ENCODE data around the gene PLCG1.
A peak's percentile ranks its signal among the peaks of the same experiment; 100 is the strongest.
"Not testable (repeated sequence)": the region's sequence is repeated elsewhere in the genome, so short reads cannot be mapped to it uniquely, and the experiment has no call there.

PLCG1 gene

DNA sequence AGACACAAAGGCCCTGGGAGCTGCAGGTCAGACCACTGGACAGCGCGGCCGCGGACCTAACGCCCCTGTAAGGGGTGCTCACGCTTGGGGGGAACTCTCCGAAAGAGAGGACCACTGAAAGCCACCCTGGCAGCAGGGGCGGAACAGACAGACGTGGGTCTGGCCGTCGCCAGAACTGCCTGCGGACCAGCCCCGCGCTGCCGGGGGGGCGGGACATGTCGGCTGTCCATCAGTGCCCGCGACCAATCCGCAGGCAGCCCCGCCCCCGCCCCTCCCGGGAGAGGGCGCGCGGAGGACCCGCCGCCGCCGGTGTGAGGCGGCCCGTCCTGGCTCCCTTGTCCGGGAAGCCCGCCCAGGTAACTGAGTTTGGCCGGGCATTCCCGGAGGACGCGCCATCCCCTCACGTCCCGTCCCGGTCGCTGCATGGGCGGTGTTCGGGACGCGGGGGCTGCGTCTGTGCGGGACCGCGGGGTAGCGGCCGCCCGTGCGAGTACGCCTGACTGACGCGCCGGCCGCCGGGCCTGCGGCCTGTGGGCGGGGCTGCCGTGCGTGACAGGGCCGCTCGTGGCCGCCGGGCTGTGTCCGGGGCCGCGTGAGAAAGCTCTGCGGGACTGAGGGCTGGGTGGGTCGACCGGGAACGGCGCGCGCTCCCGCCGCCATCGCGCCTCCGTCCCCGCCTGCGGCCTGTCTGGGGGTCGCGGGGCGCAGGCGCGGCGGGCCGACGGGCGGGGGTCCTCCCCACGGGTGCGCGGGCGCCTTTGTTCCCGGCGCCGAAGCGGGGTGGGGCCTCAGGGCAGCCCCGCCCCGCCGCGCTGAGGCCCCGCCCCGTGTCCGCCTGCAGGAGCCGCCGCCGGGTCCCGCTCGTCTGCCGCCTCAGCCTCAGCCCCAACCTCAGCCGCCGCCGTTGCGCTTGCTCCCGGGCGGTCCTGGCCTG is at the start of gene PLCG1:
Gene PLCG1 (plus strand): TSS at position 864 of the 934 bp plus-strand sequence. CDS start 99 bp downstream, outside the sequence.
- peak; percentile 86 for DNase-seq

DNA sequence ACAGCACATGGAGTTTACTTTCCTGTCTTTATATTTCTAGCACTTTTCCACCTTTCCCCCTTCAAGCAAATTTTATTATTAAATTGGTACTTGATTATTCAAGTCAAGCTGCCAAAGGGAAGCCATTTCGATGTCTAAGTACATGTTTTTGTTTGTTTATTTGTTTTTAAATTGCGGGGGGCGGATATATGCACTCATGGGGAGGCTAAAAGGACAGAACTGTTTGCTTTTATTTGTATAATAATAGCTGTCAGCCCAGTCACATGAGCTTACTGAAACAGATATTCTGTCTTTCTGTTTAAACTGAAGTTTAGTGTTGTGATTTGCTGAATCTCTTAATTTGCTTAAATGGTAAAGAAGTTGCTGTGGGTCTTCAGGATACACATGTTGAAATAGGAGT is 49.6 kb upstream of the PLCG1 start:
- DNase-seq: no peak

DNA sequence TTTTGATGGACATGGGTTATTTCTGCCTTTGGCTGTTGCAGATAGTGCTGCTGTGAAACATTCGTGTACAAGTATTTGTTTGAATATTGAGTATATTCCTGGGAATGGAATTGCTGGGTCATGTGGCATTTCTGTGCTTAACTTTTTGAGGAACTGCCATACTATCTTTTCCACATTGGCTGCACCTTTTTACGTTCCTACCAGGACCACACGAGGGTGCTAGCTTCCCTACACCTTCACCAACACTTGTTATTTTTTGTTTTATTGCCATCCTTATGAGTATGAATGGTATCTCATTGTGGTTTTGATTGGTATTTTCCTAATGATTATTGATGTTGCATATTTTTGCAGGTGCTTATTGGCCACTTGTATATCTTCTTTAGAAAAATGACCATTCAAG is 47.8 kb upstream of the PLCG1 start:
- DNase-seq: no peak

DNA sequence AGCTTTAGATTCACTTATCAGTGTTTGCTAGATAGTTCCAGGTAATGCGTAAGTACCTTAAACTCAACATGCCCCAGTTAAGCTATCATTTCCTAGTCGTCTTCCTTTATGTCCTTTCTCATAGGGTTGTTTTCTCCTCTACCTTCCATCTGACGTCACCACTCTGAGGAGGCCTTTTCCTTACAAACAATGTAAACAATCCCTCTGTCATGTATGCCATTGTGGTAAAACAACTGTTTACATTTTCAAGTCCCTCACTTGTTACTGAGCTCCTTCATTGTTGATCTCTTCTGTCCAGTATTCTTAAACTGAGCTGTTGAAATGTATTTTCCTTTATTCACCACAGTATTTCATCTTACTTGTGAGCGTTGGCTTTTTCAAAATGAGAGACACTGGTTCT is 45.4 kb upstream of the PLCG1 start:
- no peak for DNase-seq

DNA sequence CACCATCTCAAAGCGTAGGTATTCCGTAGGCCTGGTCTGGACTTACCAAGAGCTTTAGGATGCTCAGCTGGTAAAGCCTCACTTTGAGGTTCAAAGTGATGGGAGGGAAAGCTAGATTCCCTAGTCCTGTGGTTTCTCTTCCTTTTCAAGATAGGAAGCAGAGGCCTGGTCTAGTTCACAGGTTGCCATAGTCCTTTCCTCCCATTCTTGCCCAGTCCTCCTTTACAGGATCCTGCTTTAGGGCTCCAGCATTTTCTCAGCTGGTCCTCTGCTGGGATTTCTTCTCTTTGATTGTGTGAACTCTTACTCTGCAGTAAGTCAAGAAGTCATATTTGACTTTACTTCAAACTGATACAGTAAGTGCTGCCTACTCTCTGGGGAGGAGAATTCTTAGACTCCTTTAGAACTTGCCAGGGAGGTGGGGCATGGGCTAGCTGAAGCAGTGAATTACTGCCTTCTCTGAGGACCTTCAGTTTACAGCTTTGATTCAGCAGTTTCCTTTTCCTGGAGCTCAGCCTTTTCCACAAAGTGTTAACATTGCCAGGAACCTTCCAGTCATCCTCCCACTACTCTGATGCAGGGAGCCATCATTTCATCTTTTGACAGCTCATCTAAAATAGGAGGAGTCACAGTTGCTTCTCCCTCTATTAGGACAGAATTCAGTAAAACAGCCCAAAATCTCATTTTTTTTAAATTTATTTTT is 42.8 kb upstream of the PLCG1 start:
- no peak for DNase-seq

DNA sequence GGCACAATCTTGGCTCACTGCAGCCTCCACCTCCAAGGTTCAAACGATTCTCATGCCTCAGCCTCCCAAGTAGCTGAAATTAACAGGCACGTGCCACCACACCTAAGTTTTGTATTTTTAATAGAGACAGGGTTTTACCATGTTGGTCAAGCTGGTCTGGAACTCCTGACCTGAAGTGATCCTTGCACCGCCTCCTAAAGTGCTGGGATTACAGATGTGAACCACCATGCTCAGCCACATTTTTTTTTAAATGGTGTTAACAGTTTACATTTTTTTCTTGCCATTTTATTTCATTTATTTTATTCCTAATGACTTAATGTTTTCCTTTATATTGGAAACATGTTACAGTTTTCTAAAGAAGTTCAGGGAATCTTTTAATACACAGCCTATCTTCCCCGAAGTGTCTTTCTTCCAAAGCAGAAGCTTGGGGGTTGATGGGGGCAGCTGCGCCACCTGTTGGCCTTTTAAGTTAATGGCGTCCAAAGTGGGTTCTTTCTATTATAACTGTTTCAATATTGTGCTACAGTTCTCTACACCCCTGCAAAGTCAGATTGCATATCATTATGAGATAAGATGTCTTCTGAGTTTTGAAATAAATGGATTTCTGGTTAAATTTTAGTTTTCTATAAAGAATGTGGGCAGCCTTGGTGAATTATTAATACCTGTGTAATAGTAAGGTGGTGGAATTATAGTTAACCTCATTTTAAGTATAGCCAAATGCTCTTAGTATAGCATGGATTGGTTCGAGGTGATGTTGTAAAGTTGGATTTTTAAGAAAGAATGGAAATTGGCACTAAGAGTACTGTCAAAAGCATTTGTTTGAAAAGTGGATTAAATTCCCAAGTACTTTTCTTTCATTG is 42.0 kb upstream of the PLCG1 start:
- DNase-seq: peak; percentile 53

DNA sequence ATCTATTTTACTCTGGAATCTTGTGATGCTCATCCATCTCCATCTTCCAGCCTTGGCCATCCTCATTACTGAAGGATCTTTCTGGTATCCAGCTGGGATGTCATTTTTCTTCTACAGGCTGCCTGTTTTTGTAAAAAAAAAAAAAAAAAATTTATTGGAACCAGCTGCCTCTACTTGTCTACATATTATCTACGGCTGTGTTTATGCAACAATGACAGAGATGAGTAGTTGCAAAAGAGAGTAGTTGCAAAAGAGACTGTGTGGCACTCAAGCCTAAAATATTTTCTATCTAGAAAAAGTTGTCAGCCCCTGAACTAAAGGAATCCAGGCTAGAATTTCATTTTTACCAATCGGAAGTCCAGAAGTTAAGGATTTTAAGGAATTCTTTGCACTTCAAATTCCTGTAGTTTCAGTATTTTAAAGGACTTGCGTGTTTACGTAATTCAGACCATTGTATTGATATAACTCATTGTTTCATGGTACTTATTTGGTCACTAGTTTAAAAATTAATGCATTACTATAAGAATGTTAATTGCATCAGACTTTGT is 38.6 kb upstream of the PLCG1 start:
- no peak for DNase-seq

DNA sequence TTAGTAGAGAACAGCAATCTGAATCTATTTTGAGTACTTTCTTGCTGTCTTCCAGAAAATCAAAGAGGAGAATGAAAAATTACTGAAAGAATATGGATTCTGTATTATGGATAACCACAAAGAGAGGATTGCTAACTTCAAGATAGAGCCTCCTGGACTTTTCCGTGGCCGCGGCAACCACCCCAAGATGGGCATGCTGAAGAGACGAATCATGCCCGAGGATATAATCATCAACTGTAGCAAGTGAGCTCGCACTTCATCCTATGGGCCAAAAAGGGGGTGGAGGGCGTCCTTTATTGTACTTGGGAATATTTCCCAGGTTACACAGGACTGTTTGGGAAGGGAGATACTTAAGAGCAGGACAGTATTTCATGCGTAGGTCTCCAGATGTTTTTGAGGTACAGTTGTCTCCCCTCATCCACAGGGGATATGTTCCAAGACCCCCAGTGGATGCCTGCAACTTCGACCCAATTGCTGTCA is 37.3 kb upstream of the PLCG1 start:
- no peak for DNase-seq

DNA sequence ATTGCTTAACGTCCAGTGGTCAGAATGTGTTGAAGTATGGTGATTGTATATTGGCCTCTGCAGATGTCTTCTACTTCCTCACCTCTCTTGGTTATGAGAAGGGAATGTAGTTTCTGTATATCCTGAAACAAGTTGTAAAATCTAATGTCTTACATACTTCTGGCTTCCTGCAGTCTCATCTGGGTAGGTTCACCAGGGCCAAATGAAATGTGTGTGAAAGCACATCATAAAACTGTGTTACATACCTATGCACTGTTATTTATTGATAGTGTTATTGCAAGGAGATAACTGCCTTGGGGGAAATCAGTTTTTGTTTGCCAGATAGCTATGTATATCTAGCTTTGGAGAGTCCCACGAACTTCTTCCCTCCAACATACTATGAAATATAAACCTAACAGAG is 35.7 kb upstream of the PLCG1 start:
- DNase-seq: no peak

DNA sequence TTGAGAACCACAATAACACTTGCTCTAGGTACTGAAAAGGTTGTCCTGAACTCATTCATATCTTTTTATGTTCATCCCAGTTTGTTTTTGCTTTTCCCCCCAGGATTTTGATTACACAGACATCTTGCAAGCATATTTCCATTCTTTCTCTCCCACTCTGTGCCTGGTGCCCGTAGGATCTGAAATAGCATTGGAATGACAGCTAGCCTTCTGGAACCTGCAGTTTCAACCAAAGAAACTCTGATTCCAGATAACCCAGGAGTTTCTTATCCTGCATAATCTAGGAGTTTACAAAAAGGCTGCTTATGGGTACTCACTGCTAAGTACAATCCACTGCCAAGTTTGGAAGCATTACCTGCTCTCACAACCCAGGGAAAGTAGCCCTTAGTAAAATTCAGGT is 28.8 kb upstream of the PLCG1 start:
- DNase-seq: no peak

DNA sequence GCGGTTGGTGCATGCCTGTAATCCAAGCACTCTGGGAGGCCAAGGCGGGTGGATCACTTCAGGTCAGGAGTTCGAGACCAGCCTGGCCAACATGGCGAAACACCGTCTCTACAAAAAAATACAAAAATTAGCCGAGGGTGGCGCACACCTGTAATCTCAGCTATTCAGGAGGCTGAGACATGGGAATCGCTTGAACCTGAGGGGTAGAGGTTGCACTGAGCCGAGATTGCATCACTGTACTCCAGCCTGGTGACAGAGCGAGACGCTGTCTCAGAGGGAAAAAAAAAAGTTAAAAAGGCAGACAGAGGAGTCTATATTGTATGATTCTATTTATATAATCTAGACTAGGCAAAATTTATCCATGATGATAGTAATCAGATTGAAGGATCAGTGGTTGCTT is 27.3 kb upstream of the PLCG1 start:
- DNase-seq: no peak

DNA sequence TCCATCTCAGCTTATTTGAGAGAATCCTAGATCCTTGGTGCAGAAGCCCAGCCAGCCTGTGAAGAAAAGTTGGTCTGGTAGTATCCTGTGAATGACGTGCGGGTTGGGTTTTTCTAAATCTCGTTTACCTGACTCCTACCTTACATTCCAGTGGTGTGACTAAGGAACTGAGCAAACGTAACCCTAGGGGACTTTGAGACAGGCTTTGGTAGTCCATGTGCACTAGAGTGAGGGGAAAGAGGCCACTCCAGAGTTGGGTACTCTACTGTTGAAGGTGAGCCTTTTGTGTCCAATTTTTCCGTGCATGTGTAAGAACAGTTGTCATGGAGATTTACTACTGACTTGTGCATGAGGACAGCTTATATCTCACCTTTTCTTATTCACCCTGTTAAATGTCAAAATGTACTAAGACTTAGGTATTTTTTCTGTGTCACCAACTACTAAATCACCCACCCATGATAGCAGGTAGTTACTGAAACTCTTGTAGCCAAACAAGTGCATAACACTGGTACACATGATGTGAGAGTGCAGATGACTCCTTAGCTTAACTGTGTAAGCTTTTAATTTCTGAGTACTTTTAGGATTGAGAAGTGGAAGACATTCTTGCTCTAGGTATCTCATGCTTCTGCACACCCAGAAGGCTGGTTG is 26.3 kb upstream of the PLCG1 start:
- DNase-seq: no peak

DNA sequence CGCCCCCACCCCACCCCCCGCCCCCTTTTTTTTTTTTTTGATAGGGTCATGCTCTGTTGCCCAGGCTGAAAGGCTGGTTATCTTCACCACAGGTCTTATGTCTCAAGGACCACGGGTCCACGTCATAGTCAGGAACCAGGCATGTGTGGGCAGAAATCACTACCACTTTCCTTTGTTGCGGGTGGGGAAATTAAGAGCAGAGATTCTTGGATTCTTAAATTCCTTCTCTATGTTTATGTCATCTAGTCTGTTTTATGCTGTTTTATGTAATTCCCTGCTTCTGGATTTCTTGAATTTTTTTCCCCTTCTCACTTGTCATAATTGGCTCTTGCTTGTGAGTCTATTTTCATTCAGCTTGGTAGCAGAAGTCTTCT is 25.8 kb upstream of the PLCG1 start:
- DNase-seq: no peak

DNA sequence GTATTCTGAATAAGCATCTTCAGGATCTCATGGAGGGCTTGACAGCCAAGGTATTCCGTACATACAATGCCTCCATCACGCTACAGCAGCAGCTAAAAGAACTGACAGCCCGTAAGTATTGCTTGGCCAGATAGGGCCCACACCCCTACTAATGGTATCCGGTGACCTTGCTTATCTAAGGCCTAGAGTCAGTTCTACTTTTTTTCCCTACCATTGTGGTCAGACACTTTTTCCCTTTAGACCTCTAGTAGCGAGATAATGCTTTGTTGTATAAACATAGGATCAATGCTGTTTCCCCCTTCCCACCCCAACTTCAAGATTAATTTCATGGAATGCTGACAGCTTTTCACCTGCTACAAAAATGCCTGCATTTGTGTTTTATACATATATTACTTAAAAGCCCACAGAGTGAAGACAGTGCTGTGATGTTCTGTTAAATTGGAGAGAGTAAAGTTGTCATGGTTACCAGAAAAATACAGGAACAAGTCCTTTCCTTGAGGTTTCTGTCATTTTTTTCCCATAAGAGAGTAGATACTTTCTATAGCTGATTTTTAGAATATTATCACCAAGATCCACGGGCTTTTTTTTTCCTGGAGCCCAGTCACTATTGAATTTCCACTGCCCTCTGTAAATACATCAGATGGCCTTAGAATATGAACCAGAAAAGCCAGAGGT is 20.9 kb upstream of the PLCG1 start:
- DNase-seq: no peak

DNA sequence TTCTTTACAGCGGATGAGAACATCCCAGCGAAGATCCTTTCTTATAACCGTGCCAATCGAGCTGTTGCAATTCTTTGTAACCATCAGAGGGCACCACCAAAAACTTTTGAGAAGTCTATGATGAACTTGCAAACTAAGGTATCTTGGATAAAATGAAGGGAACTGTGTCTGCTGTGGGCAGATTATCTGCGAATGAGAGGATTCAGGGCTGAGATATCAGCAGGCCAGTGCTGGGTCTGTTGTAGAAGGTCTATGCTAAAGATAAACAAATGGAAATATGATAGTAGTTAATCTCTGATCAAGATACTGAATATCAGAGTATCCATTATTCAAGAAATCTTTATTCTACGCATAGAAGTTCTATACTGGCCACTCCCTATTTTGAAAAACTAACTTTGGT is 19.2 kb upstream of the PLCG1 start:
- not testable (repeated sequence) for DNase-seq

DNA sequence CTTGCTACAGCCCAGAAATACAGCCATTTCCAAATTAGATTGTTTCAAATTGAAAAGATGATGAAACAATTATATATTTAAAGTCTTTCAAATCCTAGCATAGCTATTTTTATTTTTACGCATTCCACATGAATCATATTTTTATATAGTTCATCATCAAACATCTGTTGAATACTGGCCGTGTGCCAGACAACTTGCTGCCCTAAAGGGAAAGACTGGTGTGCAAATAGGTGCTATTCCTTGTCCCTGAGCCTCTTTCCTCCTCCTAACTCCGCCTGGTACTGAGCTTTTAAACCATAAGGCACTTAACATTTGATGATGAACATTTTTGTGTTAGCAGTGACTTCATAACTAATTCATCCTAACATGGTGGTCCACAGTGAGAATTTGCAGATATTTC is 18.7 kb upstream of the PLCG1 start:
- no peak for DNase-seq

DNA sequence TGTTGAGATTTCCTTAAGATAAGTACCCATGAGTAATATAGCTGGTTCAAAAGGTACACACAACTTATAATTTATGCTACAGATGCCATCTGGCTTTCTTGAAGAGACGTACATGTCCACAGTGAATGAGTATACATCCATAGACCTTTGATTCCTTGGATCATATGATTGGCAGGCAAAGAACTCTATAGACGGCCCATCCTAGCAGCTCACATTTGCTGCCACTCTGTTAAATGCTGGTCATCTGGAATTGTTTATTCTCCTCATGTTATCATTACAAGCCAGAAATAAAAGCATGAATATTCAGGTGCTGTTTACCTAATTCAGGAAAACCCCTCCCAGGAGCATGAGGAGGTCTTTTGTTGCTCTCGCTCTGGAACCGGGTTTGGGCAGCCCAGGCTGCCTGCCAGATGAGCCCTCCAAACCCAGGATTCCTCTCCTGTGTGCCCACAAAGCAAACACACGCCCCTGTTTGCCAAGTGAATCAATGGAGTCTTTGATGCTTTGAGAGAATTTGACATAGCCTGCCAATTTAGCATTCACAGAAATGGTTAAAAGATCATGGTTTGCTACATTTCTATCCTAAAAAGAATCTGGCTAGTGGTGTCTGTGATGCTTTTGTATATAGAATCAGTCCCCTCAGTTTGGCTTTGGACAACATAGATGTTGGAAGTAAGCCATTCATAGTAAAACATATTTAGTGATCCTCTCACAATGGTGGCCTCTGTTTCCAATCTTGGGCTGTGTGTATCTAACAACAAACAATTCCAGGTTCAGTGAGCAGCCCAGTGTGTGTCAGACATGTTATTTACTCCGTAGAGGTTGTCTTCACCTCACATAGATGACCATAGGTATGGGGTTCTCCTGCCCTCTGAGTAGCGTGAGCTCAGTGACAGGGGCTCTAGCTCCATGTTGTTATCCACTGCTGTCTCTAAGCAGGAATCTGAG is 17.5 kb upstream of the PLCG1 start:
- no peak for DNase-seq

DNA sequence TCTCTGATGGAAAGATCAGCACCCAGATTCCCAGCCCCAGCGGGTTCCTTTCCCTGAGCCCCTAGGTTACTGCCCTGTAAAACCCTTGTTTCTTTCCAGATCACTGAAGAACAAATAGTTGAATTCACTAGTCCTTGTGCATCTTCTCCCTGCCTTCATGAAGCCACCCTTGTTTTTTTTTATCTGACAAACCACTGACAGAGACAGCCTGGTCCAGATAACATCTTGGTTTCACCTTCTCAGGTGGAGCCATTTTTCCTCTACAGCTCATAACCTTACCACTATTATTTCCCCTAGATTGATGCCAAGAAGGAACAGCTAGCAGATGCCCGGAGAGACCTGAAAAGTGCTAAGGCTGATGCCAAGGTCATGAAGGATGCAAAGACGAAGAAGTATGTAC is 15.9 kb upstream of the PLCG1 start:
- no peak for DNase-seq

DNA sequence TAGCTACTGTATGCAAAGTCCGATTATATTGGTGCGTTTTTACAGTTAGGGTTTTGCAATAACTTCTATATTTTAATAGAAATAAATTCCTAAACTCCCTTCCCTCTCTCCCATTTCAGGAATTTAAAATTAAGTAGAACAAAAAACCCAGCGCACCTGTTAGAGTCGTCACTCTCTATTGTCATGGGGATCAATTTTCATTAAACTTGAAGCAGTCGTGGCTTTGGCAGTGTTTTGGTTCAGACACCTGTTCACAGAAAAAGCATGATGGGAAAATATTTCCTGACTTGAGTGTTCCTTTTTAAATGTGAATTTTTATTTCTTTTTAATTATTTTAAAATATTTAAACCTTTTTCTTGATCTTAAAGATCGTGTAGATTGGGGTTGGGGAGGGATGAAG is 13.7 kb upstream of the PLCG1 start:
- DNase-seq: no peak

DNA sequence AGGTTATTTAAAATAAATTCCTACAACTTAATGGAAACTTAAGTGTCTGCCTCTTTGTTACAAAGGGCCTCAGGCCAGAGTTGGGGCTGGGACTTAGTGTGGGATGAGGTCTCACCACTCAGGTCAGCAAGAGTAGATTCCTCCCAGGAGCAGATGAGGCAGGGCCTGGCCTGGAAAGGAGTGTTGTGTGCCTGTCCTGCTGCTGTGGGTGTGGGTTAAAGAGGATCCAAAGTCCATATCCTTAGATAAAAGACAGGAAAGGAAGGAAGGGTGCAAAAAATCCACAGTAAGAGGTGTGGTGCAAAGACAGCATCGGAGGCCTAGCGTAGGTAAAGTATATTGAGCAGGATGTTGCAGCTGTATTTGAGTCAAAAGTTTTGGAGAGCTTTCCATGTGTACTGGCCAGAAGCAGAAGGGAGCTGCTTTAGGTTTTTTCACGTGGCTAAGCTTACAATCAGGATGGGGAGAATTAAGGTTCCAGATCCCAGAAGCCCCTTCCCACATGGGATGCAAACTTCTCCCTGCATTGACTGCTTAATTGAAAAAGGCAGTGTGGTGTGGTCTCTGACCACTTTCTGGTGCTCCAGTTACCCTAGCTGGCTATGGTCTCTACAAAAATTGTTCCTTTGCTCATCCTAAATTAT is 12.8 kb upstream of the PLCG1 start:
- DNase-seq: no peak
